Choroid plexus epithelial cell (primary cell): Measurements from ENCODE around the gene NFAT5.

Experiments used
- DNase-seq: peaks from one replicate; pipeline ENCODE4 v3.0.0-alpha.2; 2010; ENCODE audit warnings: low read depth
- H3K4me3 ChIP-seq: 2 replicates; pipeline ENCODE4 v1.5.1; 2011; ENCODE audit warnings: low read depth, mild to moderate bottlenecking, control low read depth, low read length, moderate library complexity
- CTCF ChIP-seq: conservative IDR thresholded peaks from 2 replicates; pipeline ENCODE4 v1.5.1; 2011; ENCODE audit warnings: low read depth, mild to moderate bottlenecking, control low read depth, inconsistent platforms, low read length, moderate library complexity

Gene NFAT5

GRCh38 chr16:69647020-69647419 is 81.3 kb downstream of the NFAT5 start:
- no peak for TF ChIP-seq CTCF
- H3K4me3 ChIP-seq, result no peak overlapping the region
- DNase-seq, result no peak

- TF ChIP-seq CTCF, result no peak
- no peak for DNase-seq
- no peak overlapping the region for H3K4me3 ChIP-seq
These were observed 85.5 kb downstream of the NFAT5 start for GRCh38 chr16:69651217-69651616.

- no peak overlapping the region for H3K4me3 ChIP-seq
- DNase-seq, result no peak
- TF ChIP-seq CTCF, result no peak
These were observed 88.6 kb downstream of the NFAT5 start for GRCh38 chr16:69654280-69654931.

- TF ChIP-seq CTCF, result no peak
- H3K4me3 ChIP-seq, result no peak overlapping the region
- DNase-seq, result no peak
These were observed 94.4 kb downstream of the NFAT5 start for GRCh38 chr16:69660166-69660565.

GRCh38 chr16:69662901-69663300 is 97.1 kb downstream of the NFAT5 start:
- TF ChIP-seq CTCF, result no peak
- H3K4me3 ChIP-seq, result no peak overlapping the region
- DNase-seq, result no peak

GRCh38 chr16:69663846-69664245 is 98.1 kb downstream of the NFAT5 start:
- no peak for TF ChIP-seq CTCF
- no peak overlapping the region for H3K4me3 ChIP-seq
- no peak for DNase-seq

GRCh38 chr16:69669577-69669976 is 103.8 kb downstream of the NFAT5 start:
- peak; percentile 9 for DNase-seq
- no peak for TF ChIP-seq CTCF
- H3K4me3 ChIP-seq, result no peak overlapping the region
